ENCODE results near the gene ATP8A2. TPM values are rescaled to one million over a fixed set of nuclear protein-coding genes. Genes with fewer than 3 reads are reported as not detected.

Gene ATP8A2
- total and polyA plus RNA-seq, 3 donors from 2014 or later: 14.2 to 38.3 (median 16.5) TPM

GRCh38 chr13:25902891-25903341 is 531.1 kb downstream of the ATP8A2 start:
- intact Hi-C loops (cut with DNase I; ENCODE audit: low total_unique reads): no loop called here
- TF ChIP-seq CTCF (IDR thresholded peaks at IDR 0.05) (no peak), POLR2A (IDR thresholded peaks at IDR 0.05) (no peak)
- DNase-seq: no peak

GRCh38 chr13:25904830-25905229 is 533.1 kb downstream of the ATP8A2 start:
- no peaks in the 10 kb centered on the region for H3K27me3 ChIP-seq
- H3K4me3 ChIP-seq: no peak overlapping the region
- intact Hi-C loops (cut with DNase I; ENCODE audit: low total_unique reads): no loop called here
- H3K27ac ChIP-seq: no peak overlapping the region
- DNase-seq: no peak
- no peaks in the 10 kb centered on the region for H3K4me1 ChIP-seq
- no peaks in the 10 kb centered on the region for H3K9me3 ChIP-seq
- 92 to 95% methylated on average over 10 of the region's 10 CpGs for whole genome bisulfite sequencing, 2 donors
- no peaks in the 10 kb centered on the region for H3K36me3 ChIP-seq (ENCODE audit: low read depth, missing control alignments)
- TF ChIP-seq CTCF (IDR thresholded peaks at IDR 0.05) (no peak), POLR2A (IDR thresholded peaks at IDR 0.05) (no peak)

More at GRCh38 chr13:25902891-25903341, 531.1 kb downstream of the ATP8A2 start:
- H3K36me3 ChIP-seq (ENCODE audit: low read depth, missing control alignments): no peaks in the 10 kb centered on the region
- no peaks in the 10 kb centered on the region for H3K4me1 ChIP-seq
- no peaks in the 10 kb centered on the region for H3K9me3 ChIP-seq
- no peak overlapping the region for H3K4me3 ChIP-seq
- 71 to 83% methylated on average over 11 of the region's 11 CpGs for WGBS, 2 donors
- H3K27me3 ChIP-seq: no peaks in the 10 kb centered on the region
- no peak overlapping the region for H3K27ac ChIP-seq

- TF ChIP-seq POLR2A (IDR thresholded peaks at IDR 0.05) (no peak), CTCF (IDR thresholded peaks at IDR 0.05) (no peak)
- Histone ChIP-seq H3K27ac (no peak overlapping the region), H3K9me3 (no peaks in the 10 kb centered on the region), H3K4me1 (no peaks in the 10 kb centered on the region), H3K27me3 (no peaks in the 10 kb centered on the region), H3K36me3 (ENCODE audit: low read depth, missing control alignments) (no peaks in the 10 kb centered on the region), H3K4me3 (no peak overlapping the region)
- intact Hi-C loops (cut with DNase I; ENCODE audit: low total_unique reads): no loop called here
- 94 to 96% methylated on average over 5 of the region's 5 CpGs for WGBS, 2 donors
- no peak for DNase-seq
Measured at GRCh38 chr13:25905611-25906010, 533.8 kb downstream of the ATP8A2 start.

GRCh38 chr13:25906191-25906661 is 534.5 kb downstream of the ATP8A2 start:
- no peaks in the 10 kb centered on the region for H3K4me1 ChIP-seq
- WGBS, 2 donors: 62 to 80% methylated on average over 7 of the region's 7 CpGs
- no peaks in the 10 kb centered on the region for H3K27me3 ChIP-seq
- intact Hi-C loops (cut with DNase I; ENCODE audit: low total_unique reads): no loop called here
- TF ChIP-seq POLR2A (IDR thresholded peaks at IDR 0.05) (no peak), CTCF (IDR thresholded peaks at IDR 0.05) (no peak)
- no peaks in the 10 kb centered on the region for H3K9me3 ChIP-seq
- no peak overlapping the region for H3K27ac ChIP-seq
- DNase-seq: no peak
- no peak overlapping the region for H3K4me3 ChIP-seq
- no peaks in the 10 kb centered on the region for H3K36me3 ChIP-seq (ENCODE audit: low read depth, missing control alignments)

GRCh38 chr13:25908366-25908765 is 536.6 kb downstream of the ATP8A2 start:
- intact Hi-C loops (cut with DNase I; ENCODE audit: low total_unique reads): no loop called here
- TF ChIP-seq POLR2A (IDR thresholded peaks at IDR 0.05): no peak
- TF ChIP-seq CTCF (IDR thresholded peaks at IDR 0.05): no peak

More at GRCh38 chr13:25908366-25908765, 536.6 kb downstream of the ATP8A2 start:
- 79 to 86% methylated on average over 4 of the region's 4 CpGs for WGBS, 2 donors
- no peaks in the 10 kb centered on the region for H3K4me1 ChIP-seq
- H3K9me3 ChIP-seq: no peaks in the 10 kb centered on the region
- H3K27me3 ChIP-seq: no peaks in the 10 kb centered on the region
- H3K4me3 ChIP-seq: no peak overlapping the region
- H3K27ac ChIP-seq: no peak overlapping the region
- no peak for DNase-seq
- no peaks in the 10 kb centered on the region for H3K36me3 ChIP-seq (ENCODE audit: low read depth, missing control alignments)

Measured in testis (tissue), 3 donors.